LNCAP (cell line): ENCODE results near the gene L3MBTL3.

ENCODE experiments used
- TF ChIP-seq, protein P1 (sequence below): fragments of 450-650 bp; IDR thresholded peaks from 2 replicates; pipeline ENCODE4 v1.5.1; 2017; ENCODE audit warnings: mild to moderate bottlenecking

L3MBTL3 gene

DNA sequence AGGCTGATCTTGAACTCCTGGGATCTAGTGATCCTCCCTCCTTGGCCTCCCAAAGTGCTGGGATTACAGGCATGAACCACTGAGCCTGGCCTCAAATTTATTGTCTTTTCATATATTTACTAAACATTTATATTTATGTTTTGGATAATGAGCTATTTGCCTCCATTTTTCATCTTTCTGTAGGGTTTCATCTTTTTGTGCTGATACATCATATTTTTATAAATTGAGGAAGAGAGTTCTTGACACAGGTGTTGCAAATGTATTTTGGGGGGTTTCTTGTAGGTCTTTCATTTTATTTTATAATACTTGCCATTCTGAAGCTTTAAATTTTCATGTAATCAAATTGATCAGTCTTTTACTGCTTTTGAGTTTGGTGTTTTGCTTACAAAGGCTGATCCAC is 72.4 kb downstream of the L3MBTL3 start:
- TF ChIP-seq, protein P1, sequence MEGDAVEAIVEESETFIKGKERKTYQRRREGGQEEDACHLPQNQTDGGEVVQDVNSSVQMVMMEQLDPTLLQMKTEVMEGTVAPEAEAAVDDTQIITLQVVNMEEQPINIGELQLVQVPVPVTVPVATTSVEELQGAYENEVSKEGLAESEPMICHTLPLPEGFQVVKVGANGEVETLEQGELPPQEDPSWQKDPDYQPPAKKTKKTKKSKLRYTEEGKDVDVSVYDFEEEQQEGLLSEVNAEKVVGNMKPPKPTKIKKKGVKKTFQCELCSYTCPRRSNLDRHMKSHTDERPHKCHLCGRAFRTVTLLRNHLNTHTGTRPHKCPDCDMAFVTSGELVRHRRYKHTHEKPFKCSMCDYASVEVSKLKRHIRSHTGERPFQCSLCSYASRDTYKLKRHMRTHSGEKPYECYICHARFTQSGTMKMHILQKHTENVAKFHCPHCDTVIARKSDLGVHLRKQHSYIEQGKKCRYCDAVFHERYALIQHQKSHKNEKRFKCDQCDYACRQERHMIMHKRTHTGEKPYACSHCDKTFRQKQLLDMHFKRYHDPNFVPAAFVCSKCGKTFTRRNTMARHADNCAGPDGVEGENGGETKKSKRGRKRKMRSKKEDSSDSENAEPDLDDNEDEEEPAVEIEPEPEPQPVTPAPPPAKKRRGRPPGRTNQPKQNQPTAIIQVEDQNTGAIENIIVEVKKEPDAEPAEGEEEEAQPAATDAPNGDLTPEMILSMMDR = no peak

GRCh38 chr6:130093546-130093945 is 75.2 kb downstream of the L3MBTL3 start:
- TF ChIP-seq, protein P1 = no peak

DNA sequence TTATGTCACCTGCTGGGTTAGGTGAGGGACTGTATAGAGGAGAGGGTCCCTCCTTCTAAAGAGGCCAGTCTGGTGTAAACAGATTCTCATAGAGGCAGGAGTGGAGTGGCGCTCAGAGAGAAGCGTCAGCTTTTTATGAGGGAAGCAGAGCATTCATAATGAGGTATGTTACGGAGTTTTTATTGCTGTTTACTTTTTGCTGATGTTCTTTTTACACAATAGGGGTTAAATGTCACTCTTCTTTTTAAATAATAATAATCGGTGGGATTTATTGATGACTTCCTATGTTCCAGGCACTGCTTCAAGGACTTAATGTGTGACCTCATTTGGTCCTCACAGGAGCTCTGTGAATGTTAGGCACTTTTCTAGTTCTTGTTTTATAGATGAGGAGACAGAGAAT is 79.9 kb downstream of the L3MBTL3 start:
- TF ChIP-seq, protein P1 = no peak

DNA sequence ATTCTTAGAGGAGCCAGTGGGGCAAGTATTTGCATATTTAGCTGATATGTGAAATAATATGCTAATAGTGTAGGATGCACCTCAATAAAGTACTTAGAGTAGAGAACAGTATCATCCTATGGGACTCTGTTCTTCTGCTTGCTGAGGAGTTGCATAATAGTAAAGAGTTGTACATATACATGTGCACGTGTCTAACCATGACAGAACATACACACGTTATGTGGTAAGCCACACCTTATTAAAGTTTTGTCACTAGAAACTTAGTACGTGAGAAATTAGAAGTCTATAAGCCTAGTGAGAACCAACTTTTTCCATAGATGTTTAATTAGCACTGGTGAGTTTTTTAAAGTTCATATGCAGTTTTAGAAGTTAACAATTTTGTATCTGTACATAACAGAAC is 80.7 kb downstream of the L3MBTL3 start:
- TF ChIP-seq, protein P1 = no peak

GRCh38 chr6:130105996-130106704 is 87.8 kb downstream of the L3MBTL3 start:
- TF ChIP-seq, protein P1 = no peak

- TF ChIP-seq, protein P1 = no peak
These were observed 89.3 kb downstream of the L3MBTL3 start for GRCh38 chr6:130107710-130108109.

- TF ChIP-seq, protein P1 = no peak
These were observed 92.7 kb downstream of the L3MBTL3 start for GRCh38 chr6:130111031-130111430.
